K562 (cell line): ENCODE measurements around the gene LRRC41. TPM values are rescaled to one million over a fixed set of nuclear protein-coding genes. Genes with fewer than 3 reads are reported as not detected.
A peak's percentile ranks its signal among the peaks of the same experiment; 100 is the strongest.

ENCODE experiments used
- ARNT ChIP-seq, 2 experiments: fragments of 450-650 bp; IDR thresholded peaks; 2 replicates each; pipeline ENCODE4 v1.6.1; 2016; ENCODE audit warnings: mild to moderate bottlenecking in 1 of 2
- CBFA2T2 ChIP-seq: fragments of 450-650 bp; conservative IDR thresholded peaks from 2 replicates; pipeline ENCODE4 v1.6.1; 2017; ENCODE audit warnings: mild to moderate bottlenecking
- CEBPB ChIP-seq: fragments of 450-650 bp; IDR thresholded peaks from 2 replicates; pipeline ENCODE4 v1.6.1; 2016; ENCODE audit warnings: missing genetic modification characterization, missing compliant biosample characterization
- CHCHD3 ChIP-seq: fragments of 250-450 bp; sonication (Bioruptor Pico); IDR thresholded peaks from 2 replicates; pipeline ENCODE4 v2.1.2; 2022; ENCODE audit warnings: mild to moderate bottlenecking
- E2F6 ChIP-seq, 2 experiments: IDR thresholded peaks; 2 replicates each; pipeline ENCODE4 v1.6.1; 2011; ENCODE audit warnings: borderline replicate concordance in 1 of 2, control low read depth in 1 of 2, low read depth in 1 of 2, low read length in 1 of 2, mild to moderate bottlenecking in 1 of 2, mixed read lengths in 1 of 2, moderate library complexity in 1 of 2; ENCODE audit not compliant: insufficient read depth in 1 of 2, insufficient read length in 1 of 2, poor library complexity in 1 of 2, severe bottlenecking in 1 of 2; ENCODE audit errors: extremely low read depth in 1 of 2
- ESRRB ChIP-seq: fragments of 250-450 bp; sonication (Bioruptor Pico); IDR thresholded peaks from 2 replicates; pipeline ENCODE4 v1.5.0; 2020; ENCODE audit warnings: mild to moderate bottlenecking, moderate library complexity, borderline replicate concordance
- GATAD2A ChIP-seq: fragments of 450-650 bp; IDR thresholded peaks from 2 replicates; pipeline ENCODE4 v1.6.1; 2017
- IRF1 ChIP-seq: sonication (generic); formaldehyde crosslinking; IDR thresholded peaks from 2 replicates; pipeline ENCODE4 v1.8.0; 2022; ENCODE audit warnings: missing genetic modification reagents, mild to moderate bottlenecking, borderline replicate concordance
- KLF6 ChIP-seq: fragments of 250-450 bp; sonication (Bioruptor Pico); IDR thresholded peaks from 2 replicates; pipeline ENCODE4 v1.4.0; 2020; ENCODE audit warnings: mild to moderate bottlenecking, moderate library complexity, borderline replicate concordance
- PCBP1 ChIP-seq: fragments of 200-400 bp; formaldehyde crosslinking; IDR thresholded peaks from 2 replicates; pipeline ENCODE4 v1.6.1; 2018; ENCODE audit warnings: mild to moderate bottlenecking, low read depth, low read length; ENCODE audit not compliant: poor library complexity, severe bottlenecking
- RBM22 ChIP-seq: fragments of 200-400 bp; formaldehyde crosslinking; IDR thresholded peaks from 2 replicates; pipeline ENCODE4 v1.6.1; 2018; ENCODE audit warnings: low read length, low read depth; ENCODE audit not compliant: poor library complexity, severe bottlenecking
- SIRT6 ChIP-seq: IDR thresholded peaks from one replicate; pipeline ENCODE4 v1.6.1; 2012; ENCODE audit warnings: low read depth, mild to moderate bottlenecking, control low read depth, inconsistent platforms, low read length, moderate library complexity
- SOX6 ChIP-seq: fragments of 450-650 bp; IDR thresholded peaks from 2 replicates; pipeline ENCODE4 v1.6.1; 2014; ENCODE audit warnings: mild to moderate bottlenecking
- TAF9B ChIP-seq: fragments of 450-650 bp; IDR thresholded peaks from 2 replicates; pipeline ENCODE4 v1.6.1; 2018; ENCODE audit warnings: mild to moderate bottlenecking; ENCODE audit not compliant: partially characterized antibody
- TBL1XR1 ChIP-seq, 2 experiments: IDR thresholded peaks; 2 replicates each; pipeline ENCODE4 v1.6.1; 2012; ENCODE audit warnings: improper control_type of control experiment in 2 of 2, low read length in 2 of 2, mild to moderate bottlenecking in 1 of 2
- YBX1 ChIP-seq: fragments of 450-650 bp; IDR thresholded peaks from 2 replicates; pipeline ENCODE4 v1.7.1; 2016; ENCODE audit warnings: mild to moderate bottlenecking
- YY1 ChIP-seq, 3 experiments: IDR thresholded peaks; 2 replicates each; pipeline ENCODE4 v1.6.1; 2011; ENCODE audit warnings: low read length in 2 of 3, mild to moderate bottlenecking in 2 of 3, moderate library complexity in 2 of 3, borderline replicate concordance in 1 of 3, control low read depth in 1 of 3, low read depth in 1 of 3; ENCODE audit not compliant: insufficient read depth in 3 of 3, insufficient replicate concordance in 2 of 3, control insufficient read depth in 1 of 3, insufficient read length in 1 of 3; ENCODE audit errors: extremely low read depth in 1 of 3
- ZBED1 ChIP-seq: IDR thresholded peaks from 2 replicates; pipeline ENCODE4 v1.6.1; 2014
- ZFP30 ChIP-seq: fragments of 250-450 bp; sonication (Bioruptor Pico); IDR thresholded peaks from 2 replicates; pipeline ENCODE4 v1.8.0; 2022; ENCODE audit warnings: moderate library complexity, mild to moderate bottlenecking, inconsistent platforms, borderline replicate concordance
- ZFP36 ChIP-seq: fragments of 150-350 bp; IDR thresholded peaks from 2 replicates; pipeline ENCODE4 v1.6.1; 2018; ENCODE audit warnings: low read length, low read depth; ENCODE audit not compliant: partially characterized antibody
- ZNF165 ChIP-seq: fragments of 250-450 bp; sonication (Bioruptor Pico); IDR thresholded peaks from 2 replicates; pipeline ENCODE4 v1.4.0; 2020; ENCODE audit warnings: borderline replicate concordance
- ZZZ3 ChIP-seq: fragments of 450-650 bp; IDR thresholded peaks from 2 replicates; pipeline ENCODE4 v1.6.1; 2016; ENCODE audit warnings: antibody characterized with exemption, mild to moderate bottlenecking, moderate library complexity
- polyA plus RNA-seq, 8 experiments: library from polyadenylated mRNA; depleted of rRNA in 4 of 8; stranded (reverse) in 5 of 8; unstranded in 3 of 8; fragments of >200 nt; fragmentation: Nextera tagmentation in 2 of 8; fragmentation: Illumina TruSeq in 1 of 8; extraction: Ambion mirVana in 2 of 8; extraction: Trizol in 1 of 8; gene quantifications; 2 replicates each; pipeline versions ENCODE4 v1.2.1 to v1.2.3, GENCODE V29; 2011 to 2014; ENCODE audit warnings: inconsistent platforms in 1 of 8, missing spikeins in 1 of 8
- total RNA-seq, 7 experiments: library from RNA; depleted of rRNA in 6 of 7; stranded (reverse); fragments of >200 nt in 6 of 7; fragmentation: Illumina TruSeq in 2 of 7; extraction: Trizol in 2 of 7; gene quantifications; 2 replicates each; pipeline versions ENCODE4 v1.2.1 to v1.2.3, GENCODE V29; 2011 to 2021; ENCODE audit warnings: low replicate concordance in 1 of 7
- TF ChIP-seq, protein P1 (sequence below): IDR thresholded peaks from 2 replicates; pipeline ENCODE4 v1.6.1; 2011; ENCODE audit warnings: borderline replicate concordance, low read depth, mild to moderate bottlenecking, moderate library complexity, low read length; ENCODE audit not compliant: insufficient read depth, poor library complexity, severe bottlenecking

The LRRC41 gene
- total and polyA plus RNA-seq, 9 of the 15 experiments (the other 6 are each of a cell fraction or from before 2014, with no cell fraction given) = 10.5 to 64.7 (median 44.2) TPM

DNA sequence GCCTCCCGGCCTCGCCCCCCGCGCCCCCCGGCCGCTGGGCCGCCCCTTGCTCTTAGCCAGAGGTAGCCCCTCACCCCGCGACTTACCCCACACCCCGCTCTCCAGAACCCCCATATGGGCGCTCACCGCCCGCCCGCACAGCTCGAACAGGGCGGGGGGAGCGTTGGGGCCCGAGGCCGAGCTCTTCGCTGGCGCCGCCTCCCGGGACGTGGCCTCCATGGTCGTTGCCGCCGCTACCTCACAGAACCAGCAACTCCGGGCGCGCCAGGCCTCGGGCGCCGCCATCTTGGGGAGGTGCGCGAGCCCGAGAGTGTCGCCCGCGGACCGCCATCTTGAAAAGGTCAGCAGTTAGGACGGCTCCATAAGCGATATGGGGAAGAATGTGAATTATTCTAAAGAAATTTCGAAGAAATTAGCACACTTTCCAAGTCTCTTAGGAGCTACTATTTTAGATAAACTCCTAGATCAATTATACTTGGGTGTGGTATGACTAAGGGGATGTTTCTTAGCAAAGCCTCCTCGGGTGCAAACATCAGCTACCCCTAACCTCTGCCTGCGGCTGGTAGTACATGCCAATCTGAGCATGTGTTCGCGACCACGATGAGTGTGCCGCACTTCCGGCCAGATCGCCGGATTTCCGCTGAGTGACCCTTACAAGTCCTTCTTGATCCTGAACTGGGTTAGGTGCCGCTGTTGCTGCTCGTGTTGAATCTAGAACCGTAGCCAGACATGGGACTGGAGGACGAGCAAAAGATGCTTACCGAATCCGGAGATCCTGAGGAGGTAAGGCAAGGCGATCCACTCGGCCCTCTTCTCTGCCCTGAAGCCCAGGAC lies at the start of gene LRRC41, which contains the start of gene UQCRH (continued):
- TF ChIP-seq ZBED1 (peak; percentile 12; the same call in 1 of the 2 replicates), YY1 (IDR thresholded peaks at IDR 0.05; ENCODE audit: borderline replicate concordance in 1 of 3, control insufficient read depth in 1 of 3, extremely low read depth in 1 of 3, insufficient read depth in 3 of 3, insufficient read length in 1 of 3, insufficient replicate concordance in 2 of 3, low read depth in 1 of 3, low read length in 2 of 3) (peak; percentile 99 to 100 (median 100)), CBFA2T2 (0 out of 2 replicates have a peak, but pooled peaks have one; percentile 4), CEBPB (tag) (no peak), ESRRB (no peak), RBM22 (peak; percentile 66), ZNF165 (CRISPR knock-in tag) (no peak), IRF1 (CRISPR knock-in tag) (peak; percentile 66; the same call in 1 of the 2 replicates), ARNT (IDR thresholded peaks at IDR 0.05) (peak in 1 of 2 experiments; percentile 60; a peak in 3 of 4 replicates), PCBP1 (peak; percentile 78), GATAD2A (peak; percentile 76; the same call in 1 of the 2 replicates), SOX6 (0 out of 2 replicates have a peak, but pooled peaks have one; percentile 13), TBL1XR1 (IDR thresholded peaks at IDR 0.05; ENCODE audit: low read length in 2 of 2) (peak; percentile 65 to 67; a peak in 2 of 4 replicates), SIRT6 (no peak), ZFP36 (peak; percentile 24), ZFP30 (CRISPR knock-in tag) (no peak), KLF6 (CRISPR knock-in tag) (peak; percentile 68; the same call in 1 of the 2 replicates), TAF9B (peak; percentile 85), CHCHD3 (CRISPR knock-in tag) (no peak; the same call in 1 of the 2 replicates), E2F6 (IDR thresholded peaks at IDR 0.05; ENCODE audit: borderline replicate concordance in 1 of 2, extremely low read depth in 1 of 2, insufficient read depth in 1 of 2, insufficient read length in 1 of 2, low read depth in 1 of 2, low read length in 1 of 2, poor library complexity in 1 of 2, severe bottlenecking in 1 of 2) (peak in 1 of 2 experiments; percentile 30), YBX1 (no peak), ZZZ3 (no peak)
- TF ChIP-seq, protein P1, sequence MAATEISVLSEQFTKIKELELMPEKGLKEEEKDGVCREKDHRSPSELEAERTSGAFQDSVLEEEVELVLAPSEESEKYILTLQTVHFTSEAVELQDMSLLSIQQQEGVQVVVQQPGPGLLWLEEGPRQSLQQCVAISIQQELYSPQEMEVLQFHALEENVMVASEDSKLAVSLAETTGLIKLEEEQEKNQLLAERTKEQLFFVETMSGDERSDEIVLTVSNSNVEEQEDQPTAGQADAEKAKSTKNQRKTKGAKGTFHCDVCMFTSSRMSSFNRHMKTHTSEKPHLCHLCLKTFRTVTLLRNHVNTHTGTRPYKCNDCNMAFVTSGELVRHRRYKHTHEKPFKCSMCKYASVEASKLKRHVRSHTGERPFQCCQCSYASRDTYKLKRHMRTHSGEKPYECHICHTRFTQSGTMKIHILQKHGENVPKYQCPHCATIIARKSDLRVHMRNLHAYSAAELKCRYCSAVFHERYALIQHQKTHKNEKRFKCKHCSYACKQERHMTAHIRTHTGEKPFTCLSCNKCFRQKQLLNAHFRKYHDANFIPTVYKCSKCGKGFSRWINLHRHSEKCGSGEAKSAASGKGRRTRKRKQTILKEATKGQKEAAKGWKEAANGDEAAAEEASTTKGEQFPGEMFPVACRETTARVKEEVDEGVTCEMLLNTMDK = peak; percentile 42
